Karpas-422 (cell line): ENCODE data around the gene MDM4. TPM values are rescaled to one million over a fixed set of nuclear protein-coding genes. Genes with fewer than 3 reads are reported as not detected.
"Not testable (repeated sequence)": the region's sequence is repeated elsewhere in the genome, so short reads cannot be mapped to it uniquely, and the experiment has no call there.

ENCODE experiments used
- DNase-seq: peaks from one replicate; pipeline ENCODE4 v3.0.0-alpha.2; 2015
- H2AFZ ChIP-seq: fragments of 200-600 bp; sonication (generic); 2 replicates; pipeline ENCODE4 v1.6.1; 2014; ENCODE audit warnings: antibody characterized with exemption, low read length, mixed read lengths
- H3K27ac ChIP-seq: fragments of 200-600 bp; sonication (generic); 2 replicates; pipeline ENCODE4 v1.5.1; 2014; ENCODE audit warnings: mild to moderate bottlenecking, low read length, moderate library complexity
- H3K27me3 ChIP-seq: fragments of 200-600 bp; sonication (generic); 2 replicates; pipeline ENCODE4 v1.6.1; 2014; ENCODE audit warnings: low read length, mixed read lengths
- H3K36me3 ChIP-seq: fragments of 200-600 bp; sonication (generic); 2 replicates; pipeline ENCODE4 v1.6.1; 2014; ENCODE audit warnings: low read length, mixed read lengths; ENCODE audit not compliant: insufficient read depth
- H3K4me1 ChIP-seq: fragments of 200-600 bp; sonication (generic); 2 replicates; pipeline ENCODE4 v1.6.1; 2014; ENCODE audit warnings: mild to moderate bottlenecking, low read length, mixed read lengths
- H3K4me2 ChIP-seq: fragments of 200-600 bp; sonication (generic); 2 replicates; pipeline ENCODE4 v1.6.1; 2014; ENCODE audit warnings: low read length, low read depth, mild to moderate bottlenecking; ENCODE audit not compliant: poor library complexity, severe bottlenecking
- H3K4me3 ChIP-seq: fragments of 200-600 bp; sonication (generic); 2 replicates; pipeline ENCODE4 v1.5.1; 2014; ENCODE audit warnings: mild to moderate bottlenecking, antibody characterized with exemption, low read length, mixed read lengths
- H3K79me2 ChIP-seq: fragments of 200-600 bp; sonication (generic); 2 replicates; pipeline ENCODE4 v1.6.1; 2014; ENCODE audit warnings: mild to moderate bottlenecking, low read length, mixed read lengths
- H3K9ac ChIP-seq: fragments of 200-600 bp; sonication (generic); 2 replicates; pipeline ENCODE4 v1.6.0; 2014; ENCODE audit warnings: low read length
- H3K9me2 ChIP-seq: fragments of 200-600 bp; sonication (generic), shearing (Covaris generic); replicated peaks from 2 replicates; pipeline ENCODE4 v1.6.0; 2014; ENCODE audit warnings: mild to moderate bottlenecking, low read length, moderate library complexity; ENCODE audit not compliant: insufficient read depth
- H3K9me3 ChIP-seq: fragments of 300-700, 200-600 bp; sonication (generic); 2 replicates; pipeline ENCODE4 v1.6.1; 2014; ENCODE audit warnings: low read length, mixed read lengths
- H4K20me1 ChIP-seq: fragments of 200-600 bp; sonication (generic); 2 replicates; pipeline ENCODE4 v1.6.1; 2014; ENCODE audit warnings: mild to moderate bottlenecking, antibody characterized with exemption, low read length, low read depth; ENCODE audit not compliant: insufficient read depth
- total RNA-seq: library from RNA; depleted of rRNA; stranded (reverse); fragments of >200 nt; shearing (Covaris generic); gene quantifications from 2 replicates; pipeline ENCODE4 v1.2.3, GENCODE V29; 2014; ENCODE audit warnings: low replicate concordance

Gene MDM4
- total RNA-seq, 1 experiment from 2014 or later = 96.9 TPM

DNA sequence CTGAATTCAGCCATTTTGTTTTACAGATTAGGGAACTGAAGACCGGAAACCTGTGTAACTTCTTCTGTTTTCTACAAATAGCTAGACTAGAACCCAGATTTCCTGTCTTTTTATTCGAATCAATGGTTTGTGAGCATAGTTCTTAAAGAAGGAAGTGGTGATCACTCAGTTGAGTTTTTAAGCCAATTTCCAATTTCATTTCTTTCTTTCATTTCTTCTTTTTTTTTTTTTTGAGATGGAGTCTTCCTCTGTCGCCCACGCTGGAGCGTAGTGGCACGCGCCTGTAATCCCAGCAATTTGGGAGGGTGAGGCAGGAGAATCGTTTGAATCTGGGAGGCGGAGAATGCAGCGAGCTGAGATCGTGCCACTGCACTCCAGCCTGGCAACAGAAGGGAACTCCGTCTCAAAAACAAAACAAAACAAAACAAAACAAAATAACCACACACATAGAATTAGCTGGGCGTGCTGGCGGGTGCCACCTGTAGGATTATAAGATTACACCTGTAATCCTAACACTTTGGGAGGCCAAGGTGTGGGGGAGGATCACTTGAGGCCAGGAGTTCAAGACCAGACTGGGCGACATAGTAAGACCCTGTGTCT is 3.0 kb upstream of the MDM4 start:
- Histone ChIP-seq H3K27ac (peak overlapping the region; percentile 76), H3K9ac (no peak overlapping the region), H3K36me3 (peaks cover 3% of the 10 kb centered on the region; the same call in 1 of the 2 replicates), H3K27me3 (no peaks in the 10 kb centered on the region), H4K20me1 (no peaks in the 10 kb centered on the region; the same call in 1 of the 2 replicates), H3K4me1 (peaks cover 39% of the 10 kb centered on the region), H2AFZ (peak overlapping the region; percentile 64), H3K4me3 (peak overlapping the region; percentile 41; the same call in 1 of the 2 replicates), H3K9me3 (no peaks in the 10 kb centered on the region), H3K79me2 (peaks cover 20% of the 10 kb centered on the region), H3K9me2 (no peaks in the 10 kb centered on the region), H3K4me2 (peak overlapping the region; percentile 38)
- peak; percentile 86 for DNase-seq

- H3K36me3 ChIP-seq = peaks cover 17% of the 10 kb centered on the region
- peak overlapping the region; percentile 94 for H3K27ac ChIP-seq
- H3K27me3 ChIP-seq = no peaks in the 10 kb centered on the region
- H3K4me1 ChIP-seq = peaks cover 55% of the 10 kb centered on the region
- H3K4me3 ChIP-seq = peak overlapping the region; percentile 90; the same call in 1 of the 2 replicates
- H4K20me1 ChIP-seq = no peaks in the 10 kb centered on the region; the same call in 1 of the 2 replicates
- no peaks in the 10 kb centered on the region for H3K9me2 ChIP-seq
- no peak overlapping the region for H3K9ac ChIP-seq
- peaks cover 36% of the 10 kb centered on the region for H3K79me2 ChIP-seq
- DNase-seq = no peak
- H3K9me3 ChIP-seq = no peaks in the 10 kb centered on the region
- H3K4me2 ChIP-seq = peak overlapping the region; percentile 94
- H2AFZ ChIP-seq = peak overlapping the region; percentile 79
These were observed 1.4 kb upstream of the MDM4 start for GRCh38 chr1:204514828-204515227.

- Histone ChIP-seq H3K4me1 (peaks cover 73% of the 10 kb centered on the region), H3K27ac (peak overlapping the region; percentile 94), H3K36me3 (peaks cover 27% of the 10 kb centered on the region), H3K4me3 (peak overlapping the region; percentile 90), H3K79me2 (peaks cover 61% of the 10 kb centered on the region), H3K4me2 (peak overlapping the region; percentile 94), H3K9ac (peak overlapping the region; percentile 94)
- H2AFZ ChIP-seq, H3K27me3 ChIP-seq, H3K9me3 ChIP-seq, H3K9me2 ChIP-seq, DNase-seq, H4K20me1 ChIP-seq: not testable (repeated sequence)
These were observed 1.2 kb downstream of the MDM4 start for GRCh38 chr1:204517382-204517781.

DNA sequence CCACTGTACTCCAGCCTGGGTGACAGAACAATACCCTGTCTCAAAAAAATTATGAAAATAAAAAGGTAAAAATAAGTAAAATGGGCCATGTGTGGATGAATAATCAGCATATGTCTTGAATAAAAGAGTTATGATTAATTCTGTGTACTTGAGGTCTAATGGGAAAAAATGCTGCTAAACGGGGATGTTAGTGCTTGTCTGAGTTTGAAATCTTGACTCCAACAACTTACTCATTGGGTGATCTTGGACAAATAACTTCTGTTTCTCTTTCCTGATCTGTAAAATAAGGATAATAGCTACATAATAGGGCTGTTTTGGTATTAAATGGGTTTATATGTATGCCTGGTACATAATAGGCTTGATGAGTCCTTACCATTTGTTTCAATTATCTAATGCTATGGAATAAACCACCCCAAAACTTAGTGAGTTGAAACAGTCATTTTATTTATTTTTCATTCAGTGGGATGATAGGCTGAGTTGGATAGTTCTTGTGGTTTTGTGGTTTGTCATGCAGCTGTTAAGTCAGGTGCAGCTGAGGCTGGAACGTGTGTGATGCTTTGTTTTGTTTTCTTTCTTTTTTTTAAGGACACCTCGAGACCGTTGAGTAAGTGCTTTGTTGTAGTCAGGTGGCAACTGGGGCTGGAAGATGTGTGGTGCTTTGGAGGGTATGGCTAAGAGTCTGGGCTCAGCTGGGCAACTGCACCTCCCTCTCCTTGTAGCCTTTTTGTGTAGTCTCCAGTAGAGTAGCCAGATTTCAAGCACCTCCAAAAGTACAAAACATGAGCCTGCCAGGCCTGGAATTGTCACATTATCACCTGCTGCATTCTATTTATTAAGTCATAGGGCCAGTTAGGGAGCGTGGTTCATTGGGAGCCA is 4.9 kb downstream of the MDM4 start:
- H3K9me2 ChIP-seq = no peaks in the 10 kb centered on the region
- H3K4me3 ChIP-seq = peak overlapping the region; percentile 6; the same call in 1 of the 2 replicates
- H3K27ac ChIP-seq = peak overlapping the region; percentile 69
- peak overlapping the region; percentile 43 for H3K4me2 ChIP-seq
- DNase-seq = no peak
- H3K4me1 ChIP-seq = peaks cover 45% of the 10 kb centered on the region
- no peaks in the 10 kb centered on the region for H3K27me3 ChIP-seq
- no peak overlapping the region for H3K9ac ChIP-seq
- H2AFZ ChIP-seq = no peak overlapping the region
- H3K36me3 ChIP-seq = peaks cover 52% of the 10 kb centered on the region
- H4K20me1 ChIP-seq = peaks cover 6% of the 10 kb centered on the region; the same call in 1 of the 2 replicates
- H3K9me3 ChIP-seq = peaks cover 3% of the 10 kb centered on the region; the same call in 1 of the 2 replicates
- H3K79me2 ChIP-seq = peaks cover 95% of the 10 kb centered on the region

DNA sequence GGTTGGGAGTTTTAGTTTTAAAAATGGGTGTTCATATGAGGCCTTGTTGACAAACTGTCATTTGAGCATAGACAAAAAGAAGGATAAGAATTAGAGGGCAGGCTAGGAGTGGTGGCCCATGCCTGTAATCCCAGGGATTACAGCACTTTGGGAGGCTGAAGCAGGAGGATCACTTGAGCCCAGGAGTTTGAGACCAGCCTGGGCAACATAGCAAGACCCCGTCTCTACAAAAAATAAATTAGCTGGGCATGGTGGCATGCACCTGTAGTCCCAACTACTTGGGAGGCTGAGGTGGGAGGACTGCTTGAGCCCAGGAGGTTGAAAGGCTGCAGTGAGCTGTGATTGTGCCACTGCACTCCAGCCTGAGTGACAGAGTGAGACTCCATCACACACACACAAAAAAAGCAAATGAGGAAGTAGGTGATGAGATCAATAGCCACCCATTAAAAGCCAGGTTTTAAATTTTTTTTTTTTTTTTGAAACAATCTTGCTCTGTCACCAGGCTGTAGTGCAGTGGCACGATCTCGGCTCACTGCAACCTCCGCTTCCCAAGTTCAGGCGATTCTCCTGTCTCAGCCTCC is 5.8 kb downstream of the MDM4 start:
- Histone ChIP-seq H3K79me2 (peaks cover 94% of the 10 kb centered on the region), H3K27ac (peak overlapping the region; percentile 69; the same call in 1 of the 2 replicates), H3K4me1 (peaks cover 45% of the 10 kb centered on the region), H3K36me3 (peaks cover 58% of the 10 kb centered on the region)
- H3K4me3 ChIP-seq, H3K9me3 ChIP-seq, DNase-seq, H4K20me1 ChIP-seq, H3K9ac ChIP-seq, H2AFZ ChIP-seq, H3K27me3 ChIP-seq, H3K9me2 ChIP-seq, H3K4me2 ChIP-seq: not testable (repeated sequence)

GRCh38 chr1:204523605-204524215 is 7.5 kb downstream of the MDM4 start:
- Histone ChIP-seq H3K27ac (no peak overlapping the region), H3K27me3 (no peaks in the 10 kb centered on the region), H3K79me2 (peaks cover 85% of the 10 kb centered on the region), H3K4me3 (no peak overlapping the region), H4K20me1 (peaks cover 6% of the 10 kb centered on the region; the same call in 1 of the 2 replicates), H3K4me1 (peaks cover 29% of the 10 kb centered on the region), H3K9ac (no peak overlapping the region), H3K9me2 (no peaks in the 10 kb centered on the region), H3K36me3 (peaks cover 63% of the 10 kb centered on the region), H3K4me2 (no peak overlapping the region), H2AFZ (no peak overlapping the region), H3K9me3 (peaks cover 3% of the 10 kb centered on the region; the same call in 1 of the 2 replicates)
- no peak for DNase-seq

GRCh38 chr1:204524986-204525385 is 8.8 kb downstream of the MDM4 start:
- Histone ChIP-seq H4K20me1 (peaks cover 6% of the 10 kb centered on the region; the same call in 1 of the 2 replicates), H3K9me3 (peaks cover 3% of the 10 kb centered on the region; the same call in 1 of the 2 replicates), H3K9ac (no peak overlapping the region), H3K27me3 (no peaks in the 10 kb centered on the region), H3K4me1 (peaks cover 26% of the 10 kb centered on the region), H3K9me2 (no peaks in the 10 kb centered on the region), H3K4me3 (no peak overlapping the region), H3K27ac (no peak overlapping the region), H3K4me2 (no peak overlapping the region), H2AFZ (no peak overlapping the region), H3K36me3 (peaks cover 60% of the 10 kb centered on the region), H3K79me2 (peaks cover 81% of the 10 kb centered on the region)
- DNase-seq = no peak
